Neural cell (in vitro differentiated cells): ENCODE measurements around the gene TMCC2. TPM values are rescaled to one million over a fixed set of nuclear protein-coding genes. Genes with fewer than 3 reads are reported as not detected.

Source experiments
- H2AFZ ChIP-seq: fragments of 200-600, 300-800 bp; sonication (generic), shearing (Covaris generic); 2 replicates; pipeline ENCODE4 v1.6.0; 2014; ENCODE audit warnings: low read depth, mild to moderate bottlenecking, antibody characterized with exemption, low read length, moderate library complexity
- H3F3A ChIP-seq: fragments of 200-600 bp; shearing (Covaris generic); 2 replicates; pipeline ENCODE4 v1.6.1; 2016; ENCODE audit warnings: mild to moderate bottlenecking, moderate library complexity, mixed read lengths, antibody characterized with exemption, low read length; ENCODE audit not compliant: insufficient read depth, poor library complexity, severe bottlenecking
- H3K27ac ChIP-seq: fragments of 200-600, 300-800 bp; sonication (generic), shearing (Covaris generic); 2 replicates; pipeline ENCODE4 v1.5.1; 2014; ENCODE audit warnings: mild to moderate bottlenecking, low read length, moderate library complexity
- H3K27me3 ChIP-seq: fragments of 300-800, 200-600 bp; sonication (generic), shearing (Covaris generic); 2 replicates; pipeline ENCODE4 v1.6.0; 2014; ENCODE audit warnings: mild to moderate bottlenecking, low read depth, low read length, moderate library complexity; ENCODE audit not compliant: insufficient read depth
- H3K36me3 ChIP-seq: fragments of 300-800, 200-600 bp; sonication (generic), shearing (Covaris generic); 2 replicates; pipeline ENCODE4 v1.5.1; 2014; ENCODE audit warnings: mild to moderate bottlenecking, antibody characterized with exemption, low read length, moderate library complexity; ENCODE audit not compliant: insufficient read depth
- H3K4me2 ChIP-seq: fragments of 300-800, 200-600 bp; sonication (generic), shearing (Covaris generic); 2 replicates; pipeline ENCODE4 v1.6.0; 2014; ENCODE audit warnings: mild to moderate bottlenecking, low read length
- H3K4me3 ChIP-seq: fragments of 300-800, 200-600 bp; sonication (generic), shearing (Covaris generic); 2 replicates; pipeline ENCODE4 v1.5.1; 2014; ENCODE audit warnings: mild to moderate bottlenecking, low read length, moderate library complexity
- H3K79me2 ChIP-seq: fragments of 200-600 bp; shearing (Covaris generic); replicated peaks from 2 replicates; pipeline ENCODE4 v1.6.0; 2014; ENCODE audit warnings: mild to moderate bottlenecking, low read length, moderate library complexity; ENCODE audit not compliant: insufficient read depth
- H3K9ac ChIP-seq: fragments of 300-800, 200-600 bp; sonication (generic), shearing (Covaris generic); 2 replicates; pipeline ENCODE4 v1.6.1; 2016; ENCODE audit warnings: mild to moderate bottlenecking, low read length, mixed read lengths
- H3K9me2 ChIP-seq: fragments of 200-600 bp; shearing (Covaris generic); 2 replicates; pipeline ENCODE4 v1.6.1; 2016; ENCODE audit warnings: mild to moderate bottlenecking, low read length, mixed read lengths; ENCODE audit not compliant: insufficient read depth
- H3K9me3 ChIP-seq: fragments of 200-600, 300-800 bp; sonication (generic), shearing (Covaris generic); 2 replicates; pipeline ENCODE4 v1.6.1; 2016; ENCODE audit warnings: mild to moderate bottlenecking, mixed run types, low read length, moderate library complexity, mixed read lengths
- H4K20me1 ChIP-seq: fragments of 200-600 bp; shearing (Covaris generic); 2 replicates; pipeline ENCODE4 v1.6.1; 2016; ENCODE audit warnings: mild to moderate bottlenecking, mixed run types; ENCODE audit not compliant: insufficient read depth
- CTCF ChIP-seq: fragments of 450-650 bp; IDR thresholded peaks from 2 replicates; pipeline ENCODE4 v1.5.1; 2014; ENCODE audit warnings: antibody characterized with exemption, mild to moderate bottlenecking, moderate library complexity; ENCODE audit not compliant: poor library complexity, severe bottlenecking
- EP300 ChIP-seq: fragments of 450-650 bp; conservative IDR thresholded peaks from 2 replicates; pipeline ENCODE4 v1.6.1; 2014; ENCODE audit warnings: antibody characterized with exemption, mild to moderate bottlenecking, moderate library complexity; ENCODE audit not compliant: poor library complexity, severe bottlenecking
- EZH2 ChIP-seq: fragments of 200-600, 300-800 bp; shearing (Covaris generic), sonication (generic); IDR thresholded peaks from 2 replicates; pipeline ENCODE4 v1.6.1; 2014; ENCODE audit warnings: antibody characterized with exemption, low read length, borderline replicate concordance, mild to moderate bottlenecking; ENCODE audit not compliant: insufficient read depth, poor library complexity, severe bottlenecking
- MXI1 ChIP-seq: fragments of 450-650 bp; conservative IDR thresholded peaks from 2 replicates; pipeline ENCODE4 v1.6.1; 2014; ENCODE audit warnings: antibody characterized with exemption, mild to moderate bottlenecking; ENCODE audit not compliant: poor library complexity, severe bottlenecking
- POLR2AphosphoS5 ChIP-seq: IDR thresholded peaks from 2 replicates; pipeline ENCODE4 v1.6.1; 2012
- RAD21 ChIP-seq: fragments of 450-650 bp; conservative IDR thresholded peaks from 2 replicates; pipeline ENCODE4 v1.6.1; 2014; ENCODE audit warnings: antibody characterized with exemption, mild to moderate bottlenecking, moderate library complexity
- REST ChIP-seq: IDR thresholded peaks from 2 replicates; pipeline ENCODE4 v1.6.1; 2012; ENCODE audit warnings: borderline replicate concordance
- SMC3 ChIP-seq: fragments of 450-650 bp; conservative IDR thresholded peaks from 2 replicates; pipeline ENCODE4 v1.6.1; 2014; ENCODE audit warnings: antibody characterized with exemption, mild to moderate bottlenecking, moderate library complexity; ENCODE audit not compliant: poor library complexity
- TAF1 ChIP-seq: IDR thresholded peaks from 2 replicates; pipeline ENCODE4 v1.6.1; 2012; ENCODE audit warnings: low read depth
- polyA plus RNA-seq: library from polyadenylated mRNA; depleted of rRNA; stranded (reverse); fragments of >200 nt; gene quantifications from 2 replicates; pipeline ENCODE4 v1.2.3, GENCODE V29; 2014

TMCC2 gene
- polyA plus RNA-seq, 1 donor from 2014 or later, result 32.2 TPM

- no peak for TF ChIP-seq RAD21
- no peak for TF ChIP-seq REST
- no peak for TF ChIP-seq EZH2
- TF ChIP-seq MXI1, result no peak
- no peak for TF ChIP-seq TAF1
- TF ChIP-seq POLR2AphosphoS5, result no peak
- no peak for TF ChIP-seq SMC3
- TF ChIP-seq CTCF, result no peak
- TF ChIP-seq EP300, result no peak
- Histone ChIP-seq H3K79me2 (no peaks in the 10 kb centered on the region), H3K27me3 (no peaks in the 10 kb centered on the region)
Measured at GRCh38 chr1:205291596-205291995, 63.9 kb downstream of the TMCC2 start.

GRCh38 chr1:205293350-205294074, 65.8 kb downstream of the TMCC2 start:
- H3F3A ChIP-seq, result no peaks in the 10 kb centered on the region
- H3K9me3 ChIP-seq, result no peaks in the 10 kb centered on the region
- no peaks in the 10 kb centered on the region for H3K79me2 ChIP-seq
- H2AFZ ChIP-seq, result no peak overlapping the region
- no peaks in the 10 kb centered on the region for H4K20me1 ChIP-seq
- H3K4me3 ChIP-seq, result no peak overlapping the region
- H3K27ac ChIP-seq, result no peak overlapping the region
- no peaks in the 10 kb centered on the region for H3K36me3 ChIP-seq
- H3K9me2 ChIP-seq, result no peaks in the 10 kb centered on the region
- H3K27me3 ChIP-seq, result no peaks in the 10 kb centered on the region
- no peak overlapping the region for H3K4me2 ChIP-seq
- no peak for TF ChIP-seq TAF1
- TF ChIP-seq SMC3, result no peak
- TF ChIP-seq POLR2AphosphoS5, result no peak
- no peak overlapping the region for H3K9ac ChIP-seq

More at GRCh38 chr1:205291596-205291995, 63.9 kb downstream of the TMCC2 start:
- H3K27ac ChIP-seq, result no peak overlapping the region
- H3K9me3 ChIP-seq, result no peaks in the 10 kb centered on the region
- no peaks in the 10 kb centered on the region for H3K9me2 ChIP-seq
- H3F3A ChIP-seq, result no peaks in the 10 kb centered on the region
- H3K36me3 ChIP-seq, result no peaks in the 10 kb centered on the region
- H3K9ac ChIP-seq, result no peak overlapping the region
- H3K4me3 ChIP-seq, result no peak overlapping the region
- H2AFZ ChIP-seq, result no peak overlapping the region
- no peak overlapping the region for H3K4me2 ChIP-seq
- no peaks in the 10 kb centered on the region for H4K20me1 ChIP-seq
